Myocyte (in vitro differentiated cells): ENCODE data around the gene LGALS3BP. TPM values are rescaled to one million over a fixed set of nuclear protein-coding genes. Genes with fewer than 3 reads are reported as not detected.
A peak's percentile ranks its signal among the peaks of the same experiment; 100 is the strongest.
"Not testable (repeated sequence)": the region's sequence is repeated elsewhere in the genome, so short reads cannot be mapped to it uniquely, and the experiment has no call there.

ENCODE experiments used
- DNase-seq: peaks from one replicate; pipeline ENCODE4 v3.0.0-alpha.2; 2012; ENCODE audit warnings: low read depth
- polyA plus RNA-seq: library from polyadenylated mRNA; unstranded; fragments of >200 nt; gene quantifications from one replicate; pipeline ENCODE4 v1.2.1, GENCODE V29; 2012; ENCODE audit warnings: missing spikeins
- total RNA-seq: library from RNA; depleted of rRNA; stranded (reverse); fragments of >200 nt; gene quantifications from 2 replicates; pipeline ENCODE4 v1.2.3, GENCODE V29; 2014

Gene LGALS3BP
- total RNA-seq = 437 and 456 TPM in 2 replicates
- polyA plus RNA-seq = 442 TPM

GRCh38 chr17:78979780-78980623 lies at the start of gene LGALS3BP:
TSS of gene LGALS3BP (minus strand) at chr17:78979923. CDS start at chr17:78977191, 2,732 bp downstream.
- DNase-seq = peak; percentile 91

- DNase-seq = no peak
Observed at GRCh38 chr17:79028496-79029326, 49.0 kb upstream of the LGALS3BP start.

- DNase-seq = no peak
Observed at GRCh38 chr17:79027925-79028491, 48.3 kb upstream of the LGALS3BP start.

- no peak for DNase-seq
Observed at GRCh38 chr17:79027274-79027924, 47.7 kb upstream of the LGALS3BP start.

- no peak for DNase-seq
Observed at GRCh38 chr17:79026376-79027273, 46.9 kb upstream of the LGALS3BP start.

- DNase-seq = no peak
Observed at GRCh38 chr17:79024901-79025737, 45.4 kb upstream of the LGALS3BP start.

- no peak for DNase-seq
Observed at GRCh38 chr17:79023886-79024771, 44.4 kb upstream of the LGALS3BP start, which contains the start of gene C1QTNF1. TSS of gene C1QTNF1 (plus strand) at chr17:79024169. CDS start at chr17:79043969, 19,800 bp downstream.

- no peak for DNase-seq
Observed at GRCh38 chr17:79023180-79023705, 43.5 kb upstream of the LGALS3BP start.

- no peak for DNase-seq
Observed at GRCh38 chr17:79022507-79022991, 42.8 kb upstream of the LGALS3BP start.

GRCh38 chr17:79021929-79022328 lies 42.2 kb upstream of the LGALS3BP start:
- not testable (repeated sequence) for DNase-seq

GRCh38 chr17:79020631-79021301 lies 41.0 kb upstream of the LGALS3BP start:
- DNase-seq = no peak

GRCh38 chr17:79019632-79020584 lies 40.2 kb upstream of the LGALS3BP start:
- peak; percentile 66 for DNase-seq

- DNase-seq = no peak
Observed at GRCh38 chr17:79019261-79019631, 39.5 kb upstream of the LGALS3BP start.

GRCh38 chr17:79018370-79018695 lies 38.6 kb upstream of the LGALS3BP start:
- no peak for DNase-seq

GRCh38 chr17:79017546-79018369 lies 38.0 kb upstream of the LGALS3BP start:
- no peak for DNase-seq
